ENCODE measurements around the gene ALKBH4.

The ALKBH4 gene

DNA sequence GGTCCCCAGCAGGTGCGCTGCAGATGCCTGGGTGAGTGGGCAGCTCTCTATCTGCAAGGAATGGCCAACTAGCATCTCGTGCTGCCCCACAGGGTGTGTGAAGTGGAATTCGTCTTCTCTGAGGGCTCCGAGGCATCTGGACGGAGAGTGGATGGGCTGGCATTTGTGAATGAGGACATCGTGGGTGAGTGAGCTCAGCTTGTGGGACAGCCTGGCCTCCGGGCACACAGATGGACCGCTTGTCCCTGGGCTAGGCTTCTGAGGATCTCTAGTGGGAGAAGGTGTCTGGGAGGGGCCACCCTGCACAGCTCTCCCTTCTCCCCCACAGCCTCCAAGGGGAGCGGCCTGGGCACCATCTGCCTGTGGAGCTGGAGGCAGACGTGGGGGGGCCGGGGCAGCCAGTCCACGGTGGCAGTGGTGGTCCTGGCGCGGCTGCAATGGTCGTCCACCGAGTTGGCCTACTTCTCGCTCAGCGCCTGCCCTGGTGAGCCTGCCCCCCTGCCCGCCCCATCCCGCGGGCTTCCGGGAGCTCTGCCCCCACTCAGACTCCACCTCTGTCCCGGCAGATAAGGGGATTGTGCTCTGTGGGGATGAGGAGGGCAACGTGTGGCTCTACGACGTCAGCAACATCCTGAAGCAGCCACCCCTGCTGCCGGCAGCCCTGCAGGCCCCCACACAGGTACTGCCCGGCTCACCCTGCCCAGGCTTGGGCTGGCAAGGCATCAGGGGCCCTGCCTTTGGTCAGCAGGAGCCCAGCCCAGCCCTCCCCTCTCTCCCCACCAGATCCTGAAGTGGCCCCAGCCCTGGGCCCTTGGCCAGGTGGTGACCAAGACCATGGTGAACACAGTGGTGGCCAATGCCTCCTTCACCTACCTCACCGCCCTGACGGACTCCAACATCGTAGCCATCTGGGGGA is 7.7 kb upstream of the ALKBH4 start:
- Histone ChIP-seq H3K4me3 (ENCODE audit: low read length, poor library complexity, severe bottlenecking) (no peak overlapping the region), H3K79me2 (ENCODE audit: insufficient read depth, low read length) (no peaks in the 10 kb centered on the region), H3K9ac (ENCODE audit: low read depth, low read length, poor library complexity, severe bottlenecking) (no peak overlapping the region), H3K9me2 (replicated peaks; ENCODE audit: low read depth, low read length) (no peaks in the 10 kb centered on the region), H3K36me3 (ENCODE audit: insufficient read depth, low read length) (peaks cover 10% of the 10 kb centered on the region; the same call in 1 of the 2 replicates), H3K27me3 (ENCODE audit: insufficient read depth, low read length, poor library complexity, severe bottlenecking) (no peaks in the 10 kb centered on the region), H3K4me2 (ENCODE audit: low read depth, low read length, poor library complexity, severe bottlenecking) (no peak overlapping the region), H2AFZ (ENCODE audit: low read length) (no peak overlapping the region), H3K9me3 (ENCODE audit: insufficient read depth, low read depth, low read length) (no peaks in the 10 kb centered on the region), H4K20me1 (ENCODE audit: insufficient read depth, low read length, poor library complexity, severe bottlenecking) (no peaks in the 10 kb centered on the region), H3F3A (ENCODE audit: low read depth) (no peaks in the 10 kb centered on the region), H3K4me1 (ENCODE audit: insufficient read depth, low read length, poor library complexity, severe bottlenecking) (no peaks in the 10 kb centered on the region)
- TF ChIP-seq, protein P1, sequence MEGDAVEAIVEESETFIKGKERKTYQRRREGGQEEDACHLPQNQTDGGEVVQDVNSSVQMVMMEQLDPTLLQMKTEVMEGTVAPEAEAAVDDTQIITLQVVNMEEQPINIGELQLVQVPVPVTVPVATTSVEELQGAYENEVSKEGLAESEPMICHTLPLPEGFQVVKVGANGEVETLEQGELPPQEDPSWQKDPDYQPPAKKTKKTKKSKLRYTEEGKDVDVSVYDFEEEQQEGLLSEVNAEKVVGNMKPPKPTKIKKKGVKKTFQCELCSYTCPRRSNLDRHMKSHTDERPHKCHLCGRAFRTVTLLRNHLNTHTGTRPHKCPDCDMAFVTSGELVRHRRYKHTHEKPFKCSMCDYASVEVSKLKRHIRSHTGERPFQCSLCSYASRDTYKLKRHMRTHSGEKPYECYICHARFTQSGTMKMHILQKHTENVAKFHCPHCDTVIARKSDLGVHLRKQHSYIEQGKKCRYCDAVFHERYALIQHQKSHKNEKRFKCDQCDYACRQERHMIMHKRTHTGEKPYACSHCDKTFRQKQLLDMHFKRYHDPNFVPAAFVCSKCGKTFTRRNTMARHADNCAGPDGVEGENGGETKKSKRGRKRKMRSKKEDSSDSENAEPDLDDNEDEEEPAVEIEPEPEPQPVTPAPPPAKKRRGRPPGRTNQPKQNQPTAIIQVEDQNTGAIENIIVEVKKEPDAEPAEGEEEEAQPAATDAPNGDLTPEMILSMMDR (conservative IDR thresholded peaks at IDR 0.05; ENCODE audit: low read length), result no peak
- no peak for TF ChIP-seq EZH2phosphoT487 (IDR thresholded peaks at IDR 0.05; ENCODE audit: borderline replicate concordance)

DNA sequence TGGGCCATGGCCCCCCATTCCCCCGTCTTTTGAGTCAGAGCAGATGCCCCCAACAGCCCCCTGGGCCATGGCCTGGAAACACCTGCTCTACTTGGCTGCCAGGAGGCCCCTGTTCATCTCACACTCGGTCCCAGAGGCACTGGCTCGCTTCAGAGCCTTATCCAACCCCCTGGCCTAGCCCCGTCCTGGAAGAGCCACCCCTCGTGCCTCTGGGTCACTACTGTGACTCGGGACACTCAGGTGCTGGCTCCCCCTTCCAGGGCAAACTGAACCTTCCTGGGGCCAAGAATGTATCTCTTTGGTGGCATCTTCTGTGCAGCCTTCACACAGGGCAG is 7.1 kb upstream of the ALKBH4 start:
- Histone ChIP-seq H2AFZ (ENCODE audit: low read length) (no peak overlapping the region), H3K4me1 (ENCODE audit: insufficient read depth, low read length, poor library complexity, severe bottlenecking) (no peaks in the 10 kb centered on the region), H3K27me3 (ENCODE audit: insufficient read depth, low read length, poor library complexity, severe bottlenecking) (no peaks in the 10 kb centered on the region), H3K9ac (ENCODE audit: low read depth, low read length, poor library complexity, severe bottlenecking) (no peak overlapping the region), H3K9me2 (replicated peaks; ENCODE audit: low read depth, low read length) (no peaks in the 10 kb centered on the region), H4K20me1 (ENCODE audit: insufficient read depth, low read length, poor library complexity, severe bottlenecking) (no peaks in the 10 kb centered on the region), H3K79me2 (ENCODE audit: insufficient read depth, low read length) (no peaks in the 10 kb centered on the region), H3K9me3 (ENCODE audit: insufficient read depth, low read depth, low read length) (no peaks in the 10 kb centered on the region), H3F3A (ENCODE audit: low read depth) (no peaks in the 10 kb centered on the region), H3K4me2 (ENCODE audit: low read depth, low read length, poor library complexity, severe bottlenecking) (no peak overlapping the region), H3K4me3 (ENCODE audit: low read length, poor library complexity, severe bottlenecking) (no peak overlapping the region), H3K36me3 (ENCODE audit: insufficient read depth, low read length) (peaks cover 10% of the 10 kb centered on the region; the same call in 1 of the 2 replicates)
- TF ChIP-seq, protein P1 (conservative IDR thresholded peaks at IDR 0.05; ENCODE audit: low read length), result no peak
- TF ChIP-seq EZH2phosphoT487 (IDR thresholded peaks at IDR 0.05; ENCODE audit: borderline replicate concordance), result no peak

DNA sequence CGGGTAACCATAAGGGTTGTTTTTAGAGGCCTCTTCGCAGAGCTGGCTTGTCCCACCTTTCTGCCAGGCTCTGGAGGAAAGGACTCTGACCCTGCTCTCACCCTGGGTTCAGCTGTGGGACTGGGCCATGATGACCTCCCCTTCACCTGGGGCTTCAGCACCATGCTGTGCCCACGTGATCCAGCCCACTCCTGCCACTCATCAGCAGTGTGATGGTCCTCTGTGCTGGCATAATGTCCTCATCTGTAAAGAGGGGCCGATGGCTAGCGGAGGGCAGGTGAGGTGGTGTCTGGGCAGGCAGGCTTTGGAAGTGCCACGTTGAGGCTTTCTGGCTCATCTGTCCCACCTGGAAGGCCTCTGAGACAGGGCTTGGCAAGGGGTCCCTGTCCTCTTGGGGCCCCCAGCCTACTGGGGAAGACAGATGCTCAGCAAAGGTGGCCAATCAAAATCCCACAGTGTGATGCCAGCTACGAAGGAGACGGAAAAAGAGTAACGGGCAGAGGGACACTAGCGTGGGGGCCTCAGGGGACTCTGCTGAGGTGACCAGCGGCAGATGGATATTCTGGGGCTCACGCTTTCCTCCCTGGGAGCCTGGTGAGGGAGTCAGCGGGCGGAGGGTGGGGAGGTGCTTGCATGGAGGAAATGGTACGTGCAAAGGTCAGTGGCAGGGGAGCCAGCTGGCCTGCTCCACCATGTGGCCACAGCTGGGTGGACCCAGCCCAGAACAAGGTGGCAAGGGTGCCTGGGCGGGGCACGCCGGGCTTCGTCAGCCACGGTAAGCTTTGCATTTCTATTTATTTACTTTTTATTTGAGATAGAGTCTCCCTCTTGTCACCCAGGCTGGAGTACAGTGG is 5.5 kb upstream of the ALKBH4 start:
- Histone ChIP-seq H2AFZ (ENCODE audit: low read length) (no peak overlapping the region), H3K9ac (ENCODE audit: low read depth, low read length, poor library complexity, severe bottlenecking) (no peak overlapping the region), H3K27me3 (ENCODE audit: insufficient read depth, low read length, poor library complexity, severe bottlenecking) (no peaks in the 10 kb centered on the region), H3K4me2 (ENCODE audit: low read depth, low read length, poor library complexity, severe bottlenecking) (no peak overlapping the region), H3F3A (ENCODE audit: low read depth) (no peaks in the 10 kb centered on the region), H3K9me2 (replicated peaks; ENCODE audit: low read depth, low read length) (no peaks in the 10 kb centered on the region), H3K9me3 (ENCODE audit: insufficient read depth, low read depth, low read length) (no peaks in the 10 kb centered on the region), H3K4me3 (ENCODE audit: low read length, poor library complexity, severe bottlenecking) (no peak overlapping the region), H3K4me1 (ENCODE audit: insufficient read depth, low read length, poor library complexity, severe bottlenecking) (peaks cover 9% of the 10 kb centered on the region), H3K79me2 (ENCODE audit: insufficient read depth, low read length) (peaks cover 9% of the 10 kb centered on the region; the same call in 1 of the 2 replicates), H4K20me1 (ENCODE audit: insufficient read depth, low read length, poor library complexity, severe bottlenecking) (no peaks in the 10 kb centered on the region), H3K36me3 (ENCODE audit: insufficient read depth, low read length) (peaks cover 10% of the 10 kb centered on the region; the same call in 1 of the 2 replicates)
- TF ChIP-seq, protein P1 (conservative IDR thresholded peaks at IDR 0.05; ENCODE audit: low read length), result no peak
- no peak for TF ChIP-seq EZH2phosphoT487 (IDR thresholded peaks at IDR 0.05; ENCODE audit: borderline replicate concordance)

Data from Loucy (cell line).